ENCODE results near the gene URI1.
A peak's percentile ranks its signal among the peaks of the same experiment; 100 is the strongest.
"Not testable (repeated sequence)": the region's sequence is repeated elsewhere in the genome, so short reads cannot be mapped to it uniquely, and the experiment has no call there.

The URI1 gene

DNA sequence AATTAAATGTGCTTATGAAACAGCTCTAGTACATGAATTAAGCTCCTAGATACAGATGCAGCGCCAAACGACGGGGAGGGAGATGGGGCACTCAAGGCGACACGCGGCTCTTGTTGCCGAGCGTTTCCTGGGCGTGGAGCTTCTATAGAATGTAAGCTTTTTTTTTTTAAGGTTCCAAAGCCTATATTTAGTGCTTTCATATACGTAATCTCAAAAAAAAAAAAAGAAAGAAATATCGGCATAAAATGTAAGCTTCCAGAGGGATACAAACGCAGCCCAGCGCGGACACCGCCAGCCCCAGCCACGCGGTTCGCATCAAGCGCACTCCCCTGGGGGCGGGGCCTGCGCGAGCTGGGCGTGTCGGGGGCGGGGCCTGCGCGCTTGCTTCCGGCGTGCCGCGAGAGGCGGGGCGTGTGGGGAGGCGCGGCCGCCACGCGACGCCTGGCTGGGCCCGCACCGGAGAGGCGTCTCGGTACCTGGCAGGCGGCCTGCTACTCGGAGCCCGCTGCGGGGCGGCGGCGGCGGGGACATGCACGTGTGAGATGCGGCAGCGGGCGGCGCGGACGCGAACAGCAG is at the start of gene URI1:
Gene URI1, plus strand, starts transcription at position 412 of the 576 bp plus-strand sequence. CDS start 309 bp downstream, outside the sequence.
- peak; percentile 88 for DNase-seq (ENCODE audit: low spot score)

DNA sequence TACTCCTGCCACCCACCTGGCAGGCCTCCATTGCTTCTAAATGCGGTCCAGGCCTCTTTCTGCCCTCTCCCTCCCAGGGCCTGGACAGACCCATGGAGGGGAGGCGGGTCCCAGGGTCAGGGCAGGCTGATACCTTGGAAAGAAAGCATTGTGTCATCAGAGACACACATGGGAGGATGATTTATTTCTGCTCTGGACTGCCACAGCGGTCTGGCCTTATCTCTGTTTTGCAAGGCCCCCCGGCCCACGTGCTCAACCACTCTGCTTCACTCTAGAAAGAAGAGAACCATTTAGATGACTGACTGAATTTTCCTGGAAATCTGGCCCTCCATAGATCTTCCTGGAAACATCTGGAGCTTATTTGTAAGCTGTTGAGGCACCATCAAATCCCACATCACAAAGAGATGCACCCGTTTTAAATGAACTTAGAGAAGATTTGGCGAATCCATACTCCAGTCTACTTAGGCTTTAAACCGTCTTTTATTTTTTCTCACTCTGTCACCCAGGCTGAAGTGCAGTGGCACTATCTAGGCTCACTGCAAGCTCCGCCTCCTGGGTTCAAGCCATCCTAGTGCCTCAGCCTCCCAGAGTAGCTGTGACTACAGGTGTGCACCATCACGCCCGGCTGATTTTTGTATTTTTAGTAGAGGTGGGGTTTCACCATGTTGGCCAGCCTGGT is 48.3 kb upstream of the URI1 start:
- DNase-seq (ENCODE audit: low spot score), result no peak

GRCh38 chr19:29896802-29897201 is 45.2 kb upstream of the URI1 start:
- no peak for DNase-seq (ENCODE audit: low spot score)

GRCh38 chr19:29897466-29897865 is 44.6 kb upstream of the URI1 start:
- DNase-seq (ENCODE audit: low spot score), result no peak

GRCh38 chr19:29904017-29904416 is 38.0 kb upstream of the URI1 start:
- no peak for DNase-seq (ENCODE audit: low spot score)

DNA sequence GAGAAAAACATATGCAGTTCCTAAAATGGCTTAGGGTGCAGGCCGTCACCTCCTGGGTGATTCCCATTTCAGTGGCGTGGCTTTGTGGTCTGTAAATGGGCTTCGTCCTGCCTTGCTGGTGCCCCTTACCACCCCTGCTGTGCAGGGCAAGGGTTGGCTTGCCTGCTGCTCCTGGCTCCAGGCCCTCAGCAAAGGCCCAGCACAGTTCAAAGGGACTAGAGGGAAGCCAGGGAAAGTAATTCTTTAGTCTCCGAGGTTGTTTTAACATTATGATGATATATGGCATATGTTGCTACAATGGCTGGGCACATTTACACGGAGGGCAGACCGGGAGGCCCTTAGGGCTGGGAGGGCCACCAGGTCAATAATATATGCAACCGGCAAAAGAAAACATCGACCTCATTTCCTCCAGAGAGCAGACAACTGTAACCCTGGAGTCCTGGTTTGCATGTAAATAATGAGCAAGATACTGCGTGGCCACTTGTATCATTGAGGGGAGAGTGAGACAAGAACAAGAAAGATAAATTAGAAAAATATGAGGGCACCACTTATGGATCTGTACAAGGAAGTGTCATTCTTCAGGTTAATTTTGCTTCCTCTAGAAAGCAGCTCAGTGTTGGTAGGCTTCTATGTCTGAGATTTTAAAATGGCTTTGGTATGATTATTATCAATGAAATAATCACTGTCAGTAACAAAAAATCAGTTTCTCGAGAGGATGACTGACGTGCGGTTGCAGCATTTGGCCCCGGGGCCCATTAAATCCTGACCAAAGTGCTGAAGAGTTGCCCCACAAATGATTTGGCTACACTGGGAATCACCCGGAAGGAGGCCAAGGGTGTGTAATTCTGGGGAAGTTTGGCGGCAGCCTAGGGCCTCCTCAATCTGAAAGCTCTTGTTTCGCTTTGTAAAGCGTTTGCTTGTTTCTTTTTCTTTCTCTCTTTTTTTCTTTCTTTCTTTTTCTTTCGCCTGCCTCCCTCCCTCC is 32.8 kb upstream of the URI1 start:
- DNase-seq (ENCODE audit: low spot score), result no peak

DNA sequence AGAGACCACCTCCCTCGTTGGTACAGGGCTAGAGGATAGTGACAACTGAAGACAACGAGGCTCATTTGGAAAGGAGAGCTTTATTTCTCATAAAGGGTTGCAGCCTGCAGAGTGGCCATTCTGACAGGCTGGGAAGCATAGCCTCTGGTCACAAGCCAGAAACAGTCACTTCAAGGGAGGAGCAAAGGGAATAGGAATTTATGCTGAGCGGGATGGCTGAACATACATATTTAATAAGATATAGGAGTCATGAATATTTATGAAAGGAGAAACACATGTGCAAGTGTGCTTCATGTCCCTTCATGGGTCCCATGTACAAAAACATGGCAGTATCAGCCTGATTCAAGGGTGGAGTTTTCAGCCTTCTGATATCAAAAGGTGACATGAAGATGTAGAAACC is 27.1 kb upstream of the URI1 start:
- DNase-seq (ENCODE audit: low spot score), result no peak

GRCh38 chr19:29915832-29916231 is 26.2 kb upstream of the URI1 start:
- not testable (repeated sequence) for DNase-seq (ENCODE audit: low spot score)

- no peak for DNase-seq (ENCODE audit: low spot score)
These were observed 24.1 kb upstream of the URI1 start for GRCh38 chr19:29917911-29918310.

- no peak for DNase-seq (ENCODE audit: low spot score)
These were observed 23.1 kb upstream of the URI1 start for GRCh38 chr19:29918891-29919290.

DNA sequence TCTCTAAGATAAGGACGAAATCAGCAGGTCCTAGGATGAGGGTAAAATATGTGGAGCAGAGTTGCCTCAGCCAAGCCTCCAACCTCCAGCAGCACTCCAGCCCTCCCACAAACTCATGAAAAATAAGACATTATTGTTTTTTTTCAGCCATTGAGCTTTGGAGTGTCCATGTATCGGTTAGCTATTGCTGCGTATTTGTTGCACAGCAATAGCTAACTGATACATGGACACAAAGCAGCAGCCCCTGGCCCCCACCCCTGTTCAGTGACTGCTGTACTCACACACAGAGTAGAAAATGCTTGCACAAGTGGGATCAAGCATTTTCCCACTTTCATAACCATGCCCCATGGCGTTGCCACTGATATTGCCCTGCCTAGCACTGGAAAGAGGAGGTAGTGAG is 19.1 kb upstream of the URI1 start:
- DNase-seq (ENCODE audit: low spot score), result no peak

DNA sequence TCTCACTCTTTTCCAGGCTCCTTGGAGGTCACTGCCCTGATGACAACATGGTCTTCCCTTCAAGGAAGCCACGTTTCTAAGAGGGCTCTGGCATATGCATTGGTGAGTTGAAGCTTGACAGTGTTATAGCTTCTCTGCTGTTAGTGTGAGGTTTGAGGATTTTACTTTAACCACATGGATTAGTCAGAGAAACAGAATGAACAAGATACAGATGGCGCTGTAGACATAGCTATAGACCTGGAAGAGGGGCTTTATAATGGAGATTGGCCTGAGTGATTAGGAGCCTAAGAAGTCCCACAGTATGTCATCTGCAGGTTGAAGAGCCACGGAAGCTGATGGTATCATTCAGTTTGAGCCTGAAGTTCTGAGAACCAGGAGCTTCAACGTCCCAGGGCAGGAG is 18.4 kb upstream of the URI1 start:
- no peak for DNase-seq (ENCODE audit: low spot score)

GRCh38 chr19:29926031-29926430 is 16.0 kb upstream of the URI1 start:
- no peak for DNase-seq (ENCODE audit: low spot score)

DNA sequence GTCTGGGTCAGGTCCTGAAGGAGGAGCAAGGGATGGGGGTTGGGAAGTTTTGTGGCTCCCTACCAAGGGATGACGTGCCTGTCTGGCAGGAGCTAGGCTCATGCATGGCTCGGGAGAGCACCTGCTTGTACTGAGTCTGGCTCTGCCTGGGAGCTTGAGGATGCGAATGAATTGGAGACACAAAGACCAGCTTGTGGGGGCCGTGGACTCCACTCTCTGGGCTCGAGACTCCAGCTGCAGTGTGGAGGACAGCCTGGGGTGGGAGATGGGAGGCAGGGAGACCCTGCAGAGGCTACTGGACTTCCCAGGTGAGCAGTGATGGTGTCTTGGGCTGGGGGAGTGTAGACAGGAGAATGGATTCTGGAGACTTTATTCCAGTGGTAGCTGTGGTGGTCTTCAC is 15.2 kb upstream of the URI1 start:
- no peak for DNase-seq (ENCODE audit: low spot score)

- no peak for DNase-seq (ENCODE audit: low spot score)
These were observed 14.0 kb upstream of the URI1 start for GRCh38 chr19:29927944-29928625.

- no peak for DNase-seq (ENCODE audit: low spot score)
These were observed 13.2 kb upstream of the URI1 start for GRCh38 chr19:29928831-29929230.

GRCh38 chr19:29934257-29934656 is 7.8 kb upstream of the URI1 start:
- DNase-seq (ENCODE audit: low spot score), result no peak

DNA sequence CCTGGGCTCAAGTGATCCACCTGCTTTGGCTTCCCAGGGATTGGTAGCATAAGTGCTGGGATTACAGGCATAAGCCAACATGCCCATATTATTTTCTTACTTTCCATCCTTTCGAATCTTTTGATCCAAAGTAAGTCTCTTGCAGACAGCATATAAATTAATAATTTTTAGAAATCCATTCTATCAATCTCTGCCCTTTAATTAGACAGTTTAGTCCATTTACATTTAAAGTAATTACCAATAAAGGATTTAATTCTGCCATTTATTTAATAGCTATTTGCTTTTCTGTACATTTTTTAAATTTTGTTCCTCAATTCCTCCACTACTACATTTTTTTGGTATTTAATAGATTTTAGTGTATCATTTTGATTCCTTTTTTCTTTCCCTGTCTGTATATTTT is 7.3 kb upstream of the URI1 start:
- DNase-seq (ENCODE audit: low spot score), result no peak

- DNase-seq (ENCODE audit: low spot score), result no peak
These were observed 5.6 kb upstream of the URI1 start for GRCh38 chr19:29936409-29936808.

- DNase-seq (ENCODE audit: low spot score), result no peak
These were observed 2.4 kb upstream of the URI1 start for GRCh38 chr19:29939628-29940027.

- DNase-seq (ENCODE audit: low spot score), result no peak
These were observed 961 bp upstream of the URI1 start for GRCh38 chr19:29940971-29941585.
